Hepatocyte (in vitro differentiated cells): ENCODE data around the gene CLEC4A.

Source experiments
- EZH2 ChIP-seq: fragments of 200-600 bp; sonication (generic); IDR thresholded peaks from 2 replicates; pipeline ENCODE4 v1.6.1; 2016; ENCODE audit warnings: antibody characterized with exemption, mild to moderate bottlenecking, borderline replicate concordance
- EZH2phosphoT487 ChIP-seq: fragments of 200-600 bp; sonication (generic); IDR thresholded peaks from one replicate; pipeline ENCODE4 v1.6.1; 2018; ENCODE audit warnings: antibody characterized with exemption, mild to moderate bottlenecking, low read depth, moderate library complexity; ENCODE audit not compliant: unreplicated experiment, severe bottlenecking
- TF ChIP-seq, protein P1 (sequence below): fragments of 200-600 bp; sonication (generic); IDR thresholded peaks from 2 replicates; pipeline ENCODE4 v1.5.1; 2016; ENCODE audit warnings: antibody characterized with exemption, mild to moderate bottlenecking; ENCODE audit not compliant: poor library complexity

- TF ChIP-seq, protein P1, sequence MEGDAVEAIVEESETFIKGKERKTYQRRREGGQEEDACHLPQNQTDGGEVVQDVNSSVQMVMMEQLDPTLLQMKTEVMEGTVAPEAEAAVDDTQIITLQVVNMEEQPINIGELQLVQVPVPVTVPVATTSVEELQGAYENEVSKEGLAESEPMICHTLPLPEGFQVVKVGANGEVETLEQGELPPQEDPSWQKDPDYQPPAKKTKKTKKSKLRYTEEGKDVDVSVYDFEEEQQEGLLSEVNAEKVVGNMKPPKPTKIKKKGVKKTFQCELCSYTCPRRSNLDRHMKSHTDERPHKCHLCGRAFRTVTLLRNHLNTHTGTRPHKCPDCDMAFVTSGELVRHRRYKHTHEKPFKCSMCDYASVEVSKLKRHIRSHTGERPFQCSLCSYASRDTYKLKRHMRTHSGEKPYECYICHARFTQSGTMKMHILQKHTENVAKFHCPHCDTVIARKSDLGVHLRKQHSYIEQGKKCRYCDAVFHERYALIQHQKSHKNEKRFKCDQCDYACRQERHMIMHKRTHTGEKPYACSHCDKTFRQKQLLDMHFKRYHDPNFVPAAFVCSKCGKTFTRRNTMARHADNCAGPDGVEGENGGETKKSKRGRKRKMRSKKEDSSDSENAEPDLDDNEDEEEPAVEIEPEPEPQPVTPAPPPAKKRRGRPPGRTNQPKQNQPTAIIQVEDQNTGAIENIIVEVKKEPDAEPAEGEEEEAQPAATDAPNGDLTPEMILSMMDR: no peak
- TF ChIP-seq EZH2 (no peak), EZH2phosphoT487 (no peak)
Observed at GRCh38 chr12:8081251-8081920, 42.0 kb upstream of the CLEC4A start.
